Measurements from ENCODE around the gene DEDD. TPM values are rescaled to one million over a fixed set of nuclear protein-coding genes. Genes with fewer than 3 reads are reported as not detected.

The DEDD gene
- total and polyA plus RNA-seq, 8 donors: 25.8 to 55.8 (median 50.2) TPM

- DNase-seq (no peak), ATAC-seq (no peak)
- H3K4me3 ChIP-seq: no peak overlapping the region
- intact Hi-C loops (cut with DNase I): no loop called here
- peaks cover 3 to 25% of the 10 kb centered on the region in 2 donors for H3K4me1 ChIP-seq
- H3K27ac ChIP-seq: no peak overlapping the region
- no peak for TF ChIP-seq CTCF (IDR thresholded peaks at IDR 0.05)
- no peaks in the 10 kb centered on the region for H3K9me3 ChIP-seq
- no peaks in the 10 kb centered on the region for H3K27me3 ChIP-seq
- no peaks in the 10 kb centered on the region for H3K36me3 ChIP-seq
These were observed 40.5 kb downstream of the DEDD start for GRCh38 chr1:161091796-161092507.

GRCh38 chr1:161091093-161091492 is 41.4 kb downstream of the DEDD start:
- no peaks in the 10 kb centered on the region for H3K36me3 ChIP-seq
- no peak overlapping the region for H3K4me3 ChIP-seq
- no peak for ATAC-seq
- H3K27me3 ChIP-seq: no peaks in the 10 kb centered on the region
- no peak overlapping the region for H3K27ac ChIP-seq
- intact Hi-C loops (cut with DNase I): no loop called here
- TF ChIP-seq CTCF (IDR thresholded peaks at IDR 0.05): no peak
- no peak for DNase-seq
- H3K9me3 ChIP-seq: no peaks in the 10 kb centered on the region
- peaks cover 0 to 17% of the 10 kb centered on the region in 2 donors for H3K4me1 ChIP-seq

GRCh38 chr1:161090617-161091016 is 41.9 kb downstream of the DEDD start:
- no peak for TF ChIP-seq CTCF (IDR thresholded peaks at IDR 0.05)
- Histone ChIP-seq H3K4me3 (no peak overlapping the region), H3K27me3 (no peaks in the 10 kb centered on the region), H3K4me1 (peaks cover 0 to 14% of the 10 kb centered on the region in 2 donors), H3K9me3 (no peaks in the 10 kb centered on the region), H3K27ac (no peak overlapping the region), H3K36me3 (no peaks in the 10 kb centered on the region)
- ATAC-seq (no peak), DNase-seq (no peak)
- intact Hi-C loops (cut with DNase I): no loop called here

GRCh38 chr1:161089938-161090337 is 42.5 kb downstream of the DEDD start:
- no peaks in the 10 kb centered on the region for H3K36me3 ChIP-seq
- intact Hi-C loops (cut with DNase I): no loop called here
- ATAC-seq (peak; percentile 1), DNase-seq (no peak)
- H3K27ac ChIP-seq: peak overlapping the region in 1 of 2 donors; percentile 50
- no peak overlapping the region for H3K4me3 ChIP-seq
- no peaks in the 10 kb centered on the region for H3K27me3 ChIP-seq
- peaks cover 0 to 14% of the 10 kb centered on the region in 2 donors for H3K4me1 ChIP-seq
- no peaks in the 10 kb centered on the region for H3K9me3 ChIP-seq
- no peak for TF ChIP-seq CTCF (IDR thresholded peaks at IDR 0.05)

- H3K36me3 ChIP-seq: no peaks in the 10 kb centered on the region
These were observed 43.1 kb downstream of the DEDD start, which contains the start of gene NECTIN4 for GRCh38 chr1:161089251-161089924. Gene NECTIN4 (minus strand): TSS chr1:161089558. CDS start chr1:161089296, 262 bp downstream.

More at GRCh38 chr1:161089251-161089924, 43.1 kb downstream of the DEDD start, which contains the start of gene NECTIN4:
- H3K4me3 ChIP-seq: peak within 1 kb of the TSS; percentile 9 to 40
- ATAC-seq (peak; percentile 89), DNase-seq (peak in 3 of 4 donors; percentile 74 to 85 (median 85))
- no peaks in the 10 kb centered on the region for H3K27me3 ChIP-seq
- H3K4me1 ChIP-seq: peaks cover 0 to 18% of the 10 kb centered on the region in 2 donors
- intact Hi-C loops (cut with DNase I): no loop called here
- no peaks in the 10 kb centered on the region for H3K9me3 ChIP-seq
- no peak for TF ChIP-seq CTCF (IDR thresholded peaks at IDR 0.05)
- H3K27ac ChIP-seq: peak within 1 kb of the TSS; percentile 44 to 50
